Midbrain (tissue), 1 donor: Measurements from ENCODE around the gene HOXA6.
A peak's percentile ranks its signal among the peaks of the same experiment; 100 is the strongest.

Experiments used
- DNase-seq: peaks from one replicate; lab custom pipeline; 2025; lab: John Stamatoyannopoulos, UW

Gene HOXA6

GRCh38 chr7:27096768-27097514 is 50.6 kb downstream of the HOXA6 start:
- no peak for DNase-seq

GRCh38 chr7:27095897-27096767 is 51.4 kb downstream of the HOXA6 start, which contains the start of gene HOXA1:
HOXA1 (minus strand) TSS chr7:27096000; CDS start chr7:27095912, 88 bp downstream.
- DNase-seq, result peak; percentile 16
